Measurements from ENCODE around the gene E2F6. TPM values are rescaled to one million over a fixed set of nuclear protein-coding genes. Genes with fewer than 3 reads are reported as not detected.

The E2F6 gene
- total and polyA plus RNA-seq, 2 of the 13 experiments (the other 11 are each of a cell fraction or from before 2014, with no cell fraction given): 27.3 to 36.0 TPM

DNA sequence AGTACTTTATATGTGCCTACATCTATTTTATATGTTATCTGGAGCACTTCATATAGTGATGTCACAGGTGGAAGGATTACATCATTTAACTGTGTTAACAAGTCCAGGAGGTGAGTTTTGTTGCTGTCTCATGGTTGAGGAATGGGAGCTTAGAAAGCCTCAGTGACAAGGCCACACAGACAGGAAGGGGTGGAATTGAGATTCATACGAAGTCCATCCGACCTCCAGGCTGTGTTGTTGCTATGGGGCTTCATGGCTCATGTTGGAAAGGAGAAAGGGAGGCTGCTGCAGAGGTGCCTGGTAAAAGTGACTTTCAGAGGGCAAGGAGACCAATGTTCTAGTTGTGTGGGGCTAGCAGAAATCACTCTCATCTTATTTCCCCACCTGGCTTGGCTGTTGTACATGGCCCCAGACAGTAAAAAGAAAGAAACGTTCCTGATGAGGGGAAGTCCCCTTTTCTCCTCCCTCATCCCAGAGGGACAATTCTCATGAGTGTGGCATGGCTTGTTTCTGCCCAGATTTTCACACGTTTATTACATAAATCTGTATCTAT is 36.9 kb upstream of the E2F6 start (continued):
- TF ChIP-seq, protein P1, sequence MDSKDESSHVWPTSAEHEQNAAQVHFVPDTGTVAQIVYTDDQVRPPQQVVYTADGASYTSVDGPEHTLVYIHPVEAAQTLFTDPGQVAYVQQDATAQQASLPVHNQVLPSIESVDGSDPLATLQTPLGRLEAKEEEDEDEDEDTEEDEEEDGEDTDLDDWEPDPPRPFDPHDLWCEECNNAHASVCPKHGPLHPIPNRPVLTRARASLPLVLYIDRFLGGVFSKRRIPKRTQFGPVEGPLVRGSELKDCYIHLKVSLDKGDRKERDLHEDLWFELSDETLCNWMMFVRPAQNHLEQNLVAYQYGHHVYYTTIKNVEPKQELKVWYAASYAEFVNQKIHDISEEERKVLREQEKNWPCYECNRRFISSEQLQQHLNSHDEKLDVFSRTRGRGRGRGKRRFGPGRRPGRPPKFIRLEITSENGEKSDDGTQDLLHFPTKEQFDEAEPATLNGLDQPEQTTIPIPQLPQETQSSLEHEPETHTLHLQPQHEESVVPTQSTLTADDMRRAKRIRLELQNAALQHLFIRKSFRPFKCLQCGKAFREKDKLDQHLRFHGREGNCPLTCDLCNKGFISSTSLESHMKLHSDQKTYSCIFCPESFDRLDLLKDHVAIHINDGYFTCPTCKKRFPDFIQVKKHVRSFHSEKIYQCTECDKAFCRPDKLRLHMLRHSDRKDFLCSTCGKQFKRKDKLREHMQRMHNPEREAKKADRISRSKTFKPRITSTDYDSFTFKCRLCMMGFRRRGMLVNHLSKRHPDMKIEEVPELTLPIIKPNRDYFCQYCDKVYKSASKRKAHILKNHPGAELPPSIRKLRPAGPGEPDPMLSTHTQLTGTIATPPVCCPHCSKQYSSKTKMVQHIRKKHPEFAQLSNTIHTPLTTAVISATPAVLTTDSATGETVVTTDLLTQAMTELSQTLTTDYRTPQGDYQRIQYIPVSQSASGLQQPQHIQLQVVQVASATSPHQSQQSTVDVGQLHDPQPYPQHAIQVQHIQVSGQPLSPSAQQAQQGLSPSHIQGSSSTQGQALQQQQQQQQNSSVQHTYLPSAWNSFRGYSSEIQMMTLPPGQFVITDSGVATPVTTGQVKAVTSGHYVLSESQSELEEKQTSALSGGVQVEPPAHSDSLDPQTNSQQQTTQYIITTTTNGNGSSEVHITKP (CRISPR knock-in tag; IDR thresholded peaks at IDR 0.05; ENCODE audit: low read depth): 0 out of 2 replicates have a peak, but pooled peaks have one; percentile 16
- TF ChIP-seq, protein P2, sequence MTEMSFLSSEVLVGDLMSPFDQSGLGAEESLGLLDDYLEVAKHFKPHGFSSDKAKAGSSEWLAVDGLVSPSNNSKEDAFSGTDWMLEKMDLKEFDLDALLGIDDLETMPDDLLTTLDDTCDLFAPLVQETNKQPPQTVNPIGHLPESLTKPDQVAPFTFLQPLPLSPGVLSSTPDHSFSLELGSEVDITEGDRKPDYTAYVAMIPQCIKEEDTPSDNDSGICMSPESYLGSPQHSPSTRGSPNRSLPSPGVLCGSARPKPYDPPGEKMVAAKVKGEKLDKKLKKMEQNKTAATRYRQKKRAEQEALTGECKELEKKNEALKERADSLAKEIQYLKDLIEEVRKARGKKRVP (CRISPR knock-in tag; IDR thresholded peaks at IDR 0.05): peak; percentile 20 to 98; a peak in 2 of 4 replicates
- TF ChIP-seq, protein P3, sequence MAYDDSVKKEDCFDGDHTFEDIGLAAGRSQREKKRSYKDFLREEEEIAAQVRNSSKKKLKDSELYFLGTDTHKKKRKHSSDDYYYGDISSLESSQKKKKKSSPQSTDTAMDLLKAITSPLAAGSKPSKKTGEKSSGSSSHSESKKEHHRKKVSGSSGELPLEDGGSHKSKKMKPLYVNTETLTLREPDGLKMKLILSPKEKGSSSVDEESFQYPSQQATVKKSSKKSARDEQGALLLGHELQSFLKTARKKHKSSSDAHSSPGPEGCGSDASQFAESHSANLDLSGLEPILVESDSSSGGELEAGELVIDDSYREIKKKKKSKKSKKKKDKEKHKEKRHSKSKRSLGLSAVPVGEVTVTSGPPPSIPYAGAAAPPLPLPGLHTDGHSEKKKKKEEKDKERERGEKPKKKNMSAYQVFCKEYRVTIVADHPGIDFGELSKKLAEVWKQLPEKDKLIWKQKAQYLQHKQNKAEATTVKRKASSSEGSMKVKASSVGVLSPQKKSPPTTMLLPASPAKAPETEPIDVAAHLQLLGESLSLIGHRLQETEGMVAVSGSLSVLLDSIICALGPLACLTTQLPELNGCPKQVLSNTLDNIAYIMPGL (CRISPR knock-in tag; IDR thresholded peaks at IDR 0.05; ENCODE audit: borderline replicate concordance in 1 of 2, low read depth in 1 of 2): 0 out of 4 replicates have a peak, but pooled peaks of 1 of the 2 experiments have one; percentile 40
- no peak for TF ChIP-seq SOX6 (IDR thresholded peaks at IDR 0.05)
- peak; percentile 44; the same call in 1 of the 2 replicates for TF ChIP-seq SOX6 (CRISPR knock-in tag; IDR thresholded peaks at IDR 0.05)
- TF ChIP-seq ZNF451 (CRISPR knock-in tag; IDR thresholded peaks at IDR 0.05): no peak
- TF ChIP-seq ZFY (CRISPR knock-in tag; IDR thresholded peaks at IDR 0.05): peak; percentile 51
- TF ChIP-seq, protein P4, sequence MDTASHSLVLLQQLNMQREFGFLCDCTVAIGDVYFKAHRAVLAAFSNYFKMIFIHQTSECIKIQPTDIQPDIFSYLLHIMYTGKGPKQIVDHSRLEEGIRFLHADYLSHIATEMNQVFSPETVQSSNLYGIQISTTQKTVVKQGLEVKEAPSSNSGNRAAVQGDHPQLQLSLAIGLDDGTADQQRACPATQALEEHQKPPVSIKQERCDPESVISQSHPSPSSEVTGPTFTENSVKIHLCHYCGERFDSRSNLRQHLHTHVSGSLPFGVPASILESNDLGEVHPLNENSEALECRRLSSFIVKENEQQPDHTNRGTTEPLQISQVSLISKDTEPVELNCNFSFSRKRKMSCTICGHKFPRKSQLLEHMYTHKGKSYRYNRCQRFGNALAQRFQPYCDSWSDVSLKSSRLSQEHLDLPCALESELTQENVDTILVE (CRISPR knock-in tag; IDR thresholded peaks at IDR 0.05): peak; percentile 85; the same call in 1 of the 2 replicates
- TF ChIP-seq, protein P5, sequence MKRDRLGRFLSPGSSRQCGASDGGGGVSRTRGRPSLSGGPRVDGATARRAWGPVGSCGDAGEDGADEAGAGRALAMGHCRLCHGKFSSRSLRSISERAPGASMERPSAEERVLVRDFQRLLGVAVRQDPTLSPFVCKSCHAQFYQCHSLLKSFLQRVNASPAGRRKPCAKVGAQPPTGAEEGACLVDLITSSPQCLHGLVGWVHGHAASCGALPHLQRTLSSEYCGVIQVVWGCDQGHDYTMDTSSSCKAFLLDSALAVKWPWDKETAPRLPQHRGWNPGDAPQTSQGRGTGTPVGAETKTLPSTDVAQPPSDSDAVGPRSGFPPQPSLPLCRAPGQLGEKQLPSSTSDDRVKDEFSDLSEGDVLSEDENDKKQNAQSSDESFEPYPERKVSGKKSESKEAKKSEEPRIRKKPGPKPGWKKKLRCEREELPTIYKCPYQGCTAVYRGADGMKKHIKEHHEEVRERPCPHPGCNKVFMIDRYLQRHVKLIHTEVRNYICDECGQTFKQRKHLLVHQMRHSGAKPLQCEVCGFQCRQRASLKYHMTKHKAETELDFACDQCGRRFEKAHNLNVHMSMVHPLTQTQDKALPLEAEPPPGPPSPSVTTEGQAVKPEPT (CRISPR knock-in tag; IDR thresholded peaks at IDR 0.05; ENCODE audit: low read depth): 0 out of 2 replicates have a peak, but pooled peaks have one; percentile 42
- no peak for TF ChIP-seq SRF (IDR thresholded peaks at IDR 0.05; ENCODE audit: low read depth, low read length)
- TF ChIP-seq, protein P6, sequence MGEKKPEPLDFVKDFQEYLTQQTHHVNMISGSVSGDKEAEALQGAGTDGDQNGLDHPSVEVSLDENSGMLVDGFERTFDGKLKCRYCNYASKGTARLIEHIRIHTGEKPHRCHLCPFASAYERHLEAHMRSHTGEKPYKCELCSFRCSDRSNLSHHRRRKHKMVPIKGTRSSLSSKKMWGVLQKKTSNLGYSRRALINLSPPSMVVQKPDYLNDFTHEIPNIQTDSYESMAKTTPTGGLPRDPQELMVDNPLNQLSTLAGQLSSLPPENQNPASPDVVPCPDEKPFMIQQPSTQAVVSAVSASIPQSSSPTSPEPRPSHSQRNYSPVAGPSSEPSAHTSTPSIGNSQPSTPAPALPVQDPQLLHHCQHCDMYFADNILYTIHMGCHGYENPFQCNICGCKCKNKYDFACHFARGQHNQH (CRISPR knock-in tag; IDR thresholded peaks at IDR 0.05): 0 out of 2 replicates have a peak, but pooled peaks have one; percentile 32
- TF ChIP-seq, protein P7, sequence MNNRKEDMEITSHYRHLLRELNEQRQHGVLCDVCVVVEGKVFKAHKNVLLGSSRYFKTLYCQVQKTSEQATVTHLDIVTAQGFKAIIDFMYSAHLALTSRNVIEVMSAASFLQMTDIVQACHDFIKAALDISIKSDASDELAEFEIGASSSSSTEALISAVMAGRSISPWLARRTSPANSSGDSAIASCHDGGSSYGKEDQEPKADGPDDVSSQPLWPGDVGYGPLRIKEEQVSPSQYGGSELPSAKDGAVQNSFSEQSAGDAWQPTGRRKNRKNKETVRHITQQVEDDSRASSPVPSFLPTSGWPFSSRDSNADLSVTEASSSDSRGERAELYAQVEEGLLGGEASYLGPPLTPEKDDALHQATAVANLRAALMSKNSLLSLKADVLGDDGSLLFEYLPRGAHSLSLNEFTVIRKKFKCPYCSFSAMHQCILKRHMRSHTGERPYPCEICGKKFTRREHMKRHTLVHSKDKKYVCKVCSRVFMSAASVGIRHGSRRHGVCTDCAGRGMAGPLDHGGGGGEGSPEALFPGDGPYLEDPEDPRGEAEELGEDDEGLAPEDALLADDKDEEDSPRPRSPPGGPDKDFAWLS (CRISPR knock-in tag; IDR thresholded peaks at IDR 0.05; ENCODE audit: borderline replicate concordance): peak; percentile 48; the same call in 1 of the 2 replicates
- peak; percentile 86; the same call in 1 of the 2 replicates for TF ChIP-seq ZBTB3 (CRISPR knock-in tag; IDR thresholded peaks at IDR 0.05; ENCODE audit: borderline replicate concordance, low read depth)
- TF ChIP-seq ZBTB8A (CRISPR knock-in tag; IDR thresholded peaks at IDR 0.05; ENCODE audit: borderline replicate concordance, low read depth): 0 out of 2 replicates have a peak, but pooled peaks have one; percentile 36

Data from HepG2 (cell line).